ENCODE data around the gene GBP1. TPM values are rescaled to one million over a fixed set of nuclear protein-coding genes. Genes with fewer than 3 reads are reported as not detected.

GBP1 gene
- total and polyA plus RNA-seq, 2 experiments from 2014 or later, result 0.13 TPM; not detected in 1

DNA sequence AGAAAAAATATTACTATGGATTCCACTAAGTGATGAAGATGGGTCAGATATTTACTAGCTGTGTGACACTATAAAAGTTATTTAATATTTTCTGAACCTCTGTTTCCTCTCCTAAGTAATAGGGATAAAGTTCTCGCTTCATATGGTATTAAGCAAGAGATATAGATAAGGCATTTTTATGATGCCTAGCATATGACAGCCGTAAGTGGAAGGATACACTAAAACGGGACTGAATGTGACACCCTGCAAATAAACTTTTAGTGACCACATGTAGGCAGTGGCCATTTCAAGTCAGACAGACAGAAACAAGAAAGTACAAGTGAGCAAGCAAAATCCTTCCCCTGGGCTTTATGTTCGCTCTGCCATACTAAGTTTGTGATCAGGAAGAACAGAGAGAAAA, 56.5 kb downstream of the GBP1 start:
- Histone ChIP-seq H3K4me1 (ENCODE audit: insufficient read depth) (no peaks in the 10 kb centered on the region), H3K79me2 (replicated peaks; ENCODE audit: insufficient read depth) (no peaks in the 10 kb centered on the region), H3K9me2 (ENCODE audit: insufficient read depth) (no peaks in the 10 kb centered on the region), H3K27me3 (ENCODE audit: insufficient read depth) (no peaks in the 10 kb centered on the region), H3K4me2 (no peak overlapping the region), H3K27ac (ENCODE audit: low read depth) (no peak overlapping the region), H2AFZ (peak overlapping the region; percentile 36; the same call in 1 of the 2 replicates), H3K36me3 (ENCODE audit: insufficient read depth) (no peaks in the 10 kb centered on the region), H3K4me3 (no peak overlapping the region), H4K20me1 (replicated peaks; ENCODE audit: insufficient read depth) (no peaks in the 10 kb centered on the region), H3F3A (replicated peaks; ENCODE audit: low read depth) (no peaks in the 10 kb centered on the region)
- H3K27ac Mint-ChIP-seq, result no peak overlapping the region
- peaks cover 12% of the 10 kb centered on the region for H3K4me1 Mint-ChIP-seq
- peaks cover 2% of the 10 kb centered on the region for H3K27me3 Mint-ChIP-seq (ENCODE audit: insufficient read depth, low read depth, poor library complexity)
- no peaks in the 10 kb centered on the region for H3K36me3 Mint-ChIP-seq (ENCODE audit: low read depth)
- DNase-seq (ENCODE audit: low spot score) (no peak), ATAC-seq (no peak)
- TF ChIP-seq CREB1 (CRISPR knock-in tag; IDR thresholded peaks at IDR 0.05; ENCODE audit: low read depth) (no peak), NANOG (IDR thresholded peaks at IDR 0.05; ENCODE audit: borderline replicate concordance) (no peak), ZNF331 (CRISPR knock-in tag; IDR thresholded peaks at IDR 0.05; ENCODE audit: low read depth) (no peak)
- TF ChIP-seq, protein P1, sequence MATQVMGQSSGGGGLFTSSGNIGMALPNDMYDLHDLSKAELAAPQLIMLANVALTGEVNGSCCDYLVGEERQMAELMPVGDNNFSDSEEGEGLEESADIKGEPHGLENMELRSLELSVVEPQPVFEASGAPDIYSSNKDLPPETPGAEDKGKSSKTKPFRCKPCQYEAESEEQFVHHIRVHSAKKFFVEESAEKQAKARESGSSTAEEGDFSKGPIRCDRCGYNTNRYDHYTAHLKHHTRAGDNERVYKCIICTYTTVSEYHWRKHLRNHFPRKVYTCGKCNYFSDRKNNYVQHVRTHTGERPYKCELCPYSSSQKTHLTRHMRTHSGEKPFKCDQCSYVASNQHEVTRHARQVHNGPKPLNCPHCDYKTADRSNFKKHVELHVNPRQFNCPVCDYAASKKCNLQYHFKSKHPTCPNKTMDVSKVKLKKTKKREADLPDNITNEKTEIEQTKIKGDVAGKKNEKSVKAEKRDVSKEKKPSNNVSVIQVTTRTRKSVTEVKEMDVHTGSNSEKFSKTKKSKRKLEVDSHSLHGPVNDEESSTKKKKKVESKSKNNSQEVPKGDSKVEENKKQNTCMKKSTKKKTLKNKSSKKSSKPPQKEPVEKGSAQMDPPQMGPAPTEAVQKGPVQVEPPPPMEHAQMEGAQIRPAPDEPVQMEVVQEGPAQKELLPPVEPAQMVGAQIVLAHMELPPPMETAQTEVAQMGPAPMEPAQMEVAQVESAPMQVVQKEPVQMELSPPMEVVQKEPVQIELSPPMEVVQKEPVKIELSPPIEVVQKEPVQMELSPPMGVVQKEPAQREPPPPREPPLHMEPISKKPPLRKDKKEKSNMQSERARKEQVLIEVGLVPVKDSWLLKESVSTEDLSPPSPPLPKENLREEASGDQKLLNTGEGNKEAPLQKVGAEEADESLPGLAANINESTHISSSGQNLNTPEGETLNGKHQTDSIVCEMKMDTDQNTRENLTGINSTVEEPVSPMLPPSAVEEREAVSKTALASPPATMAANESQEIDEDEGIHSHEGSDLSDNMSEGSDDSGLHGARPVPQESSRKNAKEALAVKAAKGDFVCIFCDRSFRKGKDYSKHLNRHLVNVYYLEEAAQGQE (IDR thresholded peaks at IDR 0.05; ENCODE audit: unreplicated experiment), result no peak
- no peak overlapping the region for H3K4me3 Mint-ChIP-seq
- H3K9me3 Mint-ChIP-seq, result no peaks in the 10 kb centered on the region; the same call in 2 of the 3 replicates

DNA sequence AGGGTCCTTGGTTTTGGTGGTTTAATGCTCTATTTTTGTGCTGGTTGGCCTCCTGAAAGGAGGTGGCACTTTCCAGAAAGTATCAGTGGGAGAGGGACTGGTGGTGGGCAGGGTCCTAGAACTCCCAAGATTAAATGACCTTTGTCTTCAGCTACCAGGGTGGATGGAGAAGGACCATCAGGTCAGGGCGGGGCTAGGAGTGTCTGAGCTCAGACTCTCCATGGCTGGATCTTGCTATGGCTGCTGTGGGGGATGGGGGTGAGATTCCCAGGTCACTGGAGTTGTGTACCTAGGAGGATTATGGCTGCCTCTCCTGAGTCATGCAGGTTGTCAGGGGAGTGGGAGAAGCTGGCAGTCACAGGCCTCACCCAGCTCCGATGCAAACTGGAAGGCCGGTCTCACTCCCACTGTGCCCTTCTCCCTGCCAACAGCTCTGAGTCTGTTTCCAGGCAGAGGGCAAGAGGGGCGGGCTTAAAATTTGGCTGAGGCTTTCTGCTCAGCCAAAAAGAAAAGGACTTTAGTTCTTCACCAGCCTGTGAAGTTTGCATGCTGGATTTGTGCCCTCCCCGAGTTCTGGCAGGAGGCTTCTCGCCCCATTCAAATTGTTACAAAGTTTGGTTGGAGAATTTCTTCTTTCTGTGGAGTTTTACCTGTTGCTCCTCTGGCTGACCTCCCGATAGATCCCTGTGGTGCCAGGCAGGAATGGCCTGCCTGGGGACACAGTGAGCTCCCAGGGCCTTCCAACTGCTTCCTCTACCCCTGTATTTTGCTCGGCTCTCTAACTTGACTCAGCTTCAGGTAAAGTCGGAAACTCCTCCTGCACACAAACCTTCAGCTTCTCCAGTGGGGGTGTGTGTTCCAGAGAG, 59.5 kb downstream of the GBP1 start:
- Mint-ChIP-seq H3K9me3 (no peaks in the 10 kb centered on the region; the same call in 2 of the 3 replicates), H3K4me1 (peaks cover 15% of the 10 kb centered on the region), H3K27me3 (ENCODE audit: insufficient read depth, low read depth, poor library complexity) (no peaks in the 10 kb centered on the region), H3K27ac (no peak overlapping the region; the same call in 1 of the 2 replicates), H3K4me3 (no peak overlapping the region), H3K36me3 (ENCODE audit: low read depth) (no peaks in the 10 kb centered on the region)
- H2AFZ ChIP-seq, result peak overlapping the region; percentile 64; the same call in 1 of the 2 replicates
- no peak for ATAC-seq
- no peaks in the 10 kb centered on the region for H3K79me2 ChIP-seq (replicated peaks; ENCODE audit: insufficient read depth)
- no peak overlapping the region for H3K4me2 ChIP-seq
- no peaks in the 10 kb centered on the region for H3F3A ChIP-seq (replicated peaks; ENCODE audit: low read depth)
- no peaks in the 10 kb centered on the region for H3K36me3 ChIP-seq (ENCODE audit: insufficient read depth)
- no peak overlapping the region for H3K4me3 ChIP-seq
- no peaks in the 10 kb centered on the region for H4K20me1 ChIP-seq (replicated peaks; ENCODE audit: insufficient read depth)
- no peak for DNase-seq (ENCODE audit: low spot score)
- no peaks in the 10 kb centered on the region for H3K9me2 ChIP-seq (ENCODE audit: insufficient read depth)
- H3K4me1 ChIP-seq (ENCODE audit: insufficient read depth), result no peaks in the 10 kb centered on the region
- H3K27me3 ChIP-seq (ENCODE audit: insufficient read depth), result no peaks in the 10 kb centered on the region
- no peak for TF ChIP-seq POLR2AphosphoS5 (IDR thresholded peaks at IDR 0.05; ENCODE audit: low read depth)
- H3K27ac ChIP-seq (ENCODE audit: low read depth), result no peak overlapping the region

Small RNAs within 50 kb of the gene (small RNA-seq; reads per million reads assigned to genes)
- gene RF00019 (ENCODE audit: low replicate concordance), result not detected

Other genes with a start within 250 kb of the GBP1 start
- 19.9 and 22.7 TPM in 2 replicates for gene GTF2B, start 173.6 kb downstream of the GBP1 start, total RNA-seq (2014; rRNA removed; shearing (Covaris generic))
- 15.7 and 19.8 TPM in 2 replicates for gene GTF2B, start 173.6 kb downstream of the GBP1 start, polyA plus RNA-seq (2016; fragmentation: Nextera tagmentation; extraction: Ambion mirVana)
- gene KYAT3, start 72.6 kb downstream of the GBP1 start, total RNA-seq (2014; rRNA removed; shearing (Covaris generic)), result 49.3 and 49.9 TPM in 2 replicates
- 30.2 and 38.0 TPM in 2 replicates for gene KYAT3, start 72.6 kb downstream of the GBP1 start, polyA plus RNA-seq (2016; fragmentation: Nextera tagmentation; extraction: Ambion mirVana)
- gene RBMXL1, start 72.6 kb downstream of the GBP1 start, total RNA-seq (2014; rRNA removed; shearing (Covaris generic)), result 27.0 and 32.7 TPM in 2 replicates
- gene RBMXL1, start 72.6 kb downstream of the GBP1 start, polyA plus RNA-seq (2016; fragmentation: Nextera tagmentation; extraction: Ambion mirVana), result 22.0 and 25.4 TPM in 2 replicates
- gene GBP3, start 42.3 kb downstream of the GBP1 start, total RNA-seq (2014; rRNA removed; shearing (Covaris generic)), result not detected in 2 replicates
- 0.13 TPM in 1 of 2 replicates, not detected in the other for gene GBP3, start 42.3 kb downstream of the GBP1 start, polyA plus RNA-seq (2016; fragmentation: Nextera tagmentation; extraction: Ambion mirVana)
- gene GBP2, start 60.9 kb upstream of the GBP1 start, total RNA-seq (2014; rRNA removed; shearing (Covaris generic)), result not detected in 2 replicates
- not detected in 2 replicates for gene GBP2, start 60.9 kb upstream of the GBP1 start, polyA plus RNA-seq (2016; fragmentation: Nextera tagmentation; extraction: Ambion mirVana)
- not detected in 2 replicates for gene GBP7, start 110.8 kb upstream of the GBP1 start, total RNA-seq (2014; rRNA removed; shearing (Covaris generic))
- gene GBP7, start 110.8 kb upstream of the GBP1 start, polyA plus RNA-seq (2016; fragmentation: Nextera tagmentation; extraction: Ambion mirVana), result not detected in 2 replicates
- gene GBP4, start 133.7 kb upstream of the GBP1 start, total RNA-seq (2014; rRNA removed; shearing (Covaris generic)), result 0.03 TPM in 1 of 2 replicates, not detected in the other
- gene GBP4, start 133.7 kb upstream of the GBP1 start, polyA plus RNA-seq (2016; fragmentation: Nextera tagmentation; extraction: Ambion mirVana), result 0.05 TPM in 1 of 2 replicates, not detected in the other
- gene GBP5, start 207.7 kb upstream of the GBP1 start, total RNA-seq (2014; rRNA removed; shearing (Covaris generic)), result not detected in 2 replicates
- gene GBP5, start 207.7 kb upstream of the GBP1 start, polyA plus RNA-seq (2016; fragmentation: Nextera tagmentation; extraction: Ambion mirVana), result not detected in 2 replicates

All from GM23338 (cell line).